ENCODE results near the gene TTC22.

- TF ChIP-seq CTCF (IDR thresholded peaks at IDR 0.05) (no peak), POLR2A (IDR thresholded peaks at IDR 0.05) (no peak)
These were observed 59.6 kb downstream of the TTC22 start for GRCh38 chr1:54741531-54741930.
